GM13977 (cell line): ENCODE results near the gene THAP7.

ENCODE experiments used
- DNase-seq: peaks from one replicate; pipeline ENCODE4 v3.0.0; 2012; ENCODE audit warnings: low spot score
- in situ Hi-C: fragments of 300-500 bp; cut with MboI; formaldehyde crosslinking; loops from one replicate; pipeline ENCODE4 v1.12.0; 2022; ENCODE audit warnings: low sequenced_read_pairs, low pct_unique_long_range_greater_than_20kb, mixed read lengths, inconsistent platforms; ENCODE audit not compliant: unreplicated experiment
- TF ChIP-seq, protein P1 (sequence below): IDR thresholded peaks from 2 replicates; pipeline ENCODE4 v1.5.1; 2012; ENCODE audit warnings: mild to moderate bottlenecking, control low read depth; ENCODE audit not compliant: insufficient read depth; ENCODE audit errors: extremely low read depth, missing control alignments

The THAP7 gene

DNA sequence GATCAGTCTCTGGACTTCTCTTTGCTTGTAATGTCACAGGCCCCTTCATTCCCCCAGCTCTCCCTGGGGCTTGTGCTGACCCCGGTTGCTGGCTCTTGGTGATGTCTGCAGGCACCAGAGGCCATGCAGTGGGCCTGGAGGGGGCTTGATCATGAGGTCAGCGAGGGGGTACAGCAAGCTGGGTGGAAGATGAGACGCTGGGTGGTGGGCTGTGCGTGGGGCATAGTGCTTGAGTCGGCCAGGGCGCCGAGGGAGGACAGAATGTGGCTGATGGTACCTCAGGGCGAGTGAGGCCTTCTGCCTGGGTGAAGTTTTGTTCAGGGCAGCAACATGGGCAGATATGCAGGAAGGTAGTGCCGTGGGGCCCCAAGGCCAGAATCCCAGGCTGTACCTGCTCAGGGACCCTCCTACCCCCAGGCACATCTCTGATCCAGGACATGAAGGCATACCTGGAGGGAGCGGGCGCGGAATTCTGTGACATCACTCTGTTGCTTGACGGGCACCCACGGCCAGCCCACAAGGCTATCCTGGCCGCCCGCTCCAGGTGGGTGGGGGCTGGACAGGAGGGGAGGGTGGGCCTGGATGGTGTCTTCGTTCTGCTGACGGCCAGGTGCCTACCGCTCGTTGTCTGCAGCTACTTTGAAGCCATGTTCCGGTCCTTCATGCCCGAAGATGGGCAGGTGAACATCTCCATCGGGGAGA lies 6.4 kb downstream of the THAP7 start:
- TF ChIP-seq, protein P1, sequence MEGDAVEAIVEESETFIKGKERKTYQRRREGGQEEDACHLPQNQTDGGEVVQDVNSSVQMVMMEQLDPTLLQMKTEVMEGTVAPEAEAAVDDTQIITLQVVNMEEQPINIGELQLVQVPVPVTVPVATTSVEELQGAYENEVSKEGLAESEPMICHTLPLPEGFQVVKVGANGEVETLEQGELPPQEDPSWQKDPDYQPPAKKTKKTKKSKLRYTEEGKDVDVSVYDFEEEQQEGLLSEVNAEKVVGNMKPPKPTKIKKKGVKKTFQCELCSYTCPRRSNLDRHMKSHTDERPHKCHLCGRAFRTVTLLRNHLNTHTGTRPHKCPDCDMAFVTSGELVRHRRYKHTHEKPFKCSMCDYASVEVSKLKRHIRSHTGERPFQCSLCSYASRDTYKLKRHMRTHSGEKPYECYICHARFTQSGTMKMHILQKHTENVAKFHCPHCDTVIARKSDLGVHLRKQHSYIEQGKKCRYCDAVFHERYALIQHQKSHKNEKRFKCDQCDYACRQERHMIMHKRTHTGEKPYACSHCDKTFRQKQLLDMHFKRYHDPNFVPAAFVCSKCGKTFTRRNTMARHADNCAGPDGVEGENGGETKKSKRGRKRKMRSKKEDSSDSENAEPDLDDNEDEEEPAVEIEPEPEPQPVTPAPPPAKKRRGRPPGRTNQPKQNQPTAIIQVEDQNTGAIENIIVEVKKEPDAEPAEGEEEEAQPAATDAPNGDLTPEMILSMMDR, result no peak
- in situ Hi-C loops, result no loop called here
- no peak for DNase-seq

DNA sequence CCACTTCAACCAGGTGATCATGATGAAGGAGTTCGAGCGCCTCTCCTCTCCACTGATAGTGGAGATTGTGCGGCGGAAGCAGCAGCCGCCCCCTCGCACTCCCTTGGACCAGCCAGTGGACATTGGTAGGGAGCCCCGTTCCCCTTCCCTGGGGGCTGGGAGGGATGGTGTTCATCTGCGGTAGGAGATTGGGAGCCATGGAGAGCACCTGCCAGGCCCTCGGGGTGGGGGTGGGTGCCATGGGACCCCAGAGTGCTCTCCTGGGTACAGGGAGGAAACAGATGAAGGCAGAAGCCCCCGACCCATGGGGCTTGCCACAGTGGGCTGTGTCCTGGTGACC lies 7.0 kb downstream of the THAP7 start:
- TF ChIP-seq, protein P1, result no peak
- no peak for DNase-seq
- in situ Hi-C loops, result no loop called here

- in situ Hi-C loops, result no loop called here
- DNase-seq, result no peak
- TF ChIP-seq, protein P1, result no peak
Observed at GRCh38 chr22:20994128-20994901, 7.6 kb downstream of the THAP7 start.

DNA sequence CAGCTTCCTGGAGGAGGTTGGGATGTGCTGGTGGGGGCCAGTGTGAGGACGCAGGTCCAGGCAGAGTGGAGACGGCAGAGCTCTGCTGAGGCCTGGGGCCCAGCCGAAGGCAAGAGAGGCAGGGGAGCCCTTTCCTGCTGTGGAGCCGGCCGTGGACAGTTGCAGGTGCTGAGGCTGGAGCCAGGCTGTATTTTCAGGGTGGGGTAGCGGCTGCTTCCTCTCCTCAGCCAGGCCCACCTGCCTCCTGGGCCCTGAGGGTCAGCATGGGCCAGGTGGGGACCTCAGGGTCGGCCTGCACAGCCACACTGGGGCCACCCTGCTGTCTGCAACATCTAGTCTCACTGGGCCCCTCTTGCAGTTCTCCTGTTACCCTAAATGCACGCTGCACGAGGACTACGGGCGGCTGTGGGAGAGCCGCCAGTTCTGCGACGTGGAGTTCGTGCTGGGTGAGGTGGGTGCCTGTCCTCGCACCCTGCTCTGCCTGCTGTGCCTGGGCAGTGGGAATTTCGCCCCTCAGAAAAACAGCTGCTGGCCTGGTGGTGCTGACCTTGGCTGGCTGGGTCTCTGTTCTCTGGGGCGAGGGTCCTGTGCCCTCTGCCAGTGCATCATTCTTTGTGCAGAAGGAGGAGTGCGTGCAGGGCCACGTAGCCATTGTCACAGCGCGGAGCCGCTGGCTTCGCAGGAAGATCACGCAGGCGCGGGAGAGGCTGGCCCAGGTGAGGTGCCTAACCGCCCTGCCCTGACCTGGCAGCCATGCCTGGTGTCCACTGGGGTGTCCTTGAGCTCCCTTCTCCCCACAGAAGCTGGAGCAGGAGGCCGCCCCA lies 8.4 kb downstream of the THAP7 start:
- TF ChIP-seq, protein P1, result no peak
- in situ Hi-C loops, result no loop called here
- DNase-seq, result no peak

GRCh38 chr22:20992456-20993303 lies 9.2 kb downstream of the THAP7 start:
- TF ChIP-seq, protein P1, result no peak
- in situ Hi-C loops, result no loop called here
- no peak for DNase-seq

GRCh38 chr22:20992056-20992442 lies 9.9 kb downstream of the THAP7 start:
- TF ChIP-seq, protein P1, result no peak
- in situ Hi-C loops, result no loop called here
- no peak for DNase-seq
